SH-SY5Y (cell line): Measurements from ENCODE around the gene TMEM143.

Experiments
- GATA2 ChIP-seq: IDR thresholded peaks from 2 replicates; pipeline ENCODE4 v1.6.1; 2011; ENCODE audit warnings: mild to moderate bottlenecking, low read depth, low read length
- GATA3 ChIP-seq: IDR thresholded peaks from 2 replicates; pipeline ENCODE4 v1.6.1; 2011; ENCODE audit warnings: low read depth, mild to moderate bottlenecking, low read length, moderate library complexity

TMEM143 gene

DNA sequence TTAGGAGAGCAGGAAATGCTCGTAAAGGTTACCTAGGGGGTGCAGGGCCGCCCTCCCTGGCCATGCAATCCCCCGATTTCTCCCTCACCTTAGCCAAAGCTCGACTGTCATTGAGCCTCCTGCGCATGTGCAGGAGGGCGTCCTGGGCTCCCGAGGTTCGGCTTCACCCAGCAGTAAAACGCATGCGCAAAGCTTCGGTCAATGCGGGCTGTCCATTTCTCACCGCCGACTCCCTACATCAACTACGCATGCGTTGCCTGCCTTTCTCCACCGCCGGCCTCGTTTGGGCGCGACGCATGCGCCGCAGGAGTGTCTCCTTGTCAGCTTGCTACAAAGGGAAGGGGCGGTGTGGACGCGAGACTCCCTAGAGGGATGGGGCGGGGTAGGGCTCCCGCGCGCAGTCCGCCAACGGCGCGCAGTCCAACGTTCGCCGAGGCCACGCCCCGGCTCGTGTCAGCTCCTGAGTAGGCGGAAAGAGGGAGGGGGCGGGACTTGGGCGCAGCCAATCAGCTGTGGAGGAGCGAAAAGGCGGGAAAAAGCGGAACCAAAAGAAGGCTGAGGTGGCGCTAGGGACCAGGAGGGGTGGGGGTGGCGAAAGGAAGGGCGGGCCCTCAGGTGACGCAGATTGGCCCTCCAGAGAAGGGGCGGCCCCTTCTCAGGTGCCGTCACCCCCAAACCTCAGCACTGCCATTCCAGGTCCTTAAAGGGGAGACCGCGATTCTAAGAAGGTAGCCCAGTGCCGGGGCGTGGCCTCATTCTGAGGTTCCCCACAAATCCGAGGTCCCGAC is at the start of gene TMEM143, which contains the start of gene SYNGR4:
Gene TMEM143, minus strand, starts transcription at position 131 of the 788 bp plus-strand sequence. Its CDS starts 20 bp downstream, at position 111.
Gene SYNGR4, plus strand, starts transcription at position 558 of the 788 bp plus-strand sequence. CDS start 1,476 bp downstream, outside the sequence.
- TF ChIP-seq GATA3 (no peak), GATA2 (no peak)

DNA sequence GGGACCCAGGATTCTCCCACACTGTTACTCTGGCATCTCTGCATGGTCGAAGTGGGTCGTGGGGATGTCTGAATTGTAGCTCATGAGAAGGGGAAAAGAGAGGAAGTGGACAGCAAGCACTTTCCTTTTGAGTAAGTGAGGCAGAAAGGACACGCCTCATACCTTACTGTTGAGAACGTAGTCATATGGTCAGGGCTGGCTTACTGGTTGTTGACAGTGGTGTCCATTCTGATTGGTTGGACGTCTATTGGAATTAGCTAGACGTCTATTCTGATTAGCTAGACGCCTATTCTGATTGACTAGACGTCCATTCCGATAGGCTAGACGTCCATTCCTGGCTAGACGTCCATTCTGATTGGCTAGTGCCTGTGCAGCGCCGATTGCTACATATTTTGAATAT is 42.1 kb upstream of the TMEM143 start:
- TF ChIP-seq GATA3 (no peak), GATA2 (no peak)

- TF ChIP-seq GATA2 (no peak), GATA3 (no peak)
Measured at GRCh38 chr19:48405010-48405659, 41.4 kb upstream of the TMEM143 start.

GRCh38 chr19:48403606-48404005 is 39.9 kb upstream of the TMEM143 start:
- TF ChIP-seq GATA3 (no peak), GATA2 (no peak)

GRCh38 chr19:48401287-48401686 is 37.5 kb upstream of the TMEM143 start:
- TF ChIP-seq GATA3 (no peak), GATA2 (no peak)

- TF ChIP-seq GATA3 (no peak), GATA2 (no peak)
Measured at GRCh38 chr19:48400018-48400742, 36.4 kb upstream of the TMEM143 start.

GRCh38 chr19:48398375-48399235 is 34.9 kb upstream of the TMEM143 start:
- no peak for TF ChIP-seq GATA2

DNA sequence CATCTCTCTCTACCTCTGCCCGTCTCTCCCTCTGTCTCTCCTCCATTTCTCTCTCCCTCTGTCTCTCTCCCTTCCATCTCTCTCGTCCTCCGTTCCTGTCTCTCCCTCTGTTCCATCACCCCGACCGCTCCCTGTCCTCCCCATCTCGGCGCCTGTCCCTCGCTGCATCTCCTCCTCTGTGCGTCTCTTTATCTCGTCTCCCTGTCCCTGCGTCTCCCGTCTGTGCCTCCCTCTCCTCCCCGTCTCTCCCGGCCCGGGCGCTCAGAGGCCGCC is 34.3 kb upstream of the TMEM143 start:
- TF ChIP-seq GATA2 = no peak
- no peak for TF ChIP-seq GATA3

DNA sequence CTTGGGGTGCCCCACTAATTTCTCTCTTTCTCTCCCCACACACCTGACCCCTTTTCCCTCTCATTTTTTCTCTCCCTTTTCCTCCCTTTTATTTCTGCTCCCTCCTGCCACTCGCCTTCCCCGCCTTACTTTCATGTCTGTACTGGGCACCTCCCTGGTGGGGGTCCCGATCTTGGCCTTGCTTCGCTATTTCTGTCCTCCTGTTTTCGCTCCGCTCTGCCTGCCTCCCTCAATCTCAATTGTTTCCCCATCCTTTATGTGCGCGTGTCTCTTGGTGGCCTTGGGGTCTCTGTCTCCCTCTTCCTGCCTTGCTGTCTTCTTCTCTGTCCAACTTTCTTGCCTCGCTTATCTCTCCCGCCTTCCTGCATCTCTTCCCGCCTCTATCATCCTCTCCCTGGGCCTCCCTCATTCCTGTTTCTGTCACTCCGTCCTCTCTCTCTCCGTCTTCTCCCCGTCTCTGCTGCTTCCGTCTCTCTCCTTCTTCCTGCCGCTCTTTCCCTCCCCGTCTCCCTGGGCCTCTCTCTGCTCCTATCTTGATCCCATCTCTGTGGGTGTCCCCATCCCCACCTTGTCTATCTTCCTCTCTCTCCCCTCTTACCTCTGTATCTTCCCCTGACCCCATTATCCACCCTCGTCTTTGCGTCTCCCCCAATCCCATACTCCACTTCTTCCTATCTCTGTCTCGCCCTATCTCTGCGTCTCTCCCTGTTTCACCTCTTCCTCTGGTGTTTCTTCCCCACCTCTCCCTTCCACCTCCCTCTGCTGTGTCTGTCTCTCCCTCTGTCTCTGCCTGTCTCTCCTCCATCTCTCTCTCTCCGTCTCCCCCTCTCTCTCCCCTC is 33.7 kb upstream of the TMEM143 start:
- TF ChIP-seq GATA2 (no peak), GATA3 (no peak)

DNA sequence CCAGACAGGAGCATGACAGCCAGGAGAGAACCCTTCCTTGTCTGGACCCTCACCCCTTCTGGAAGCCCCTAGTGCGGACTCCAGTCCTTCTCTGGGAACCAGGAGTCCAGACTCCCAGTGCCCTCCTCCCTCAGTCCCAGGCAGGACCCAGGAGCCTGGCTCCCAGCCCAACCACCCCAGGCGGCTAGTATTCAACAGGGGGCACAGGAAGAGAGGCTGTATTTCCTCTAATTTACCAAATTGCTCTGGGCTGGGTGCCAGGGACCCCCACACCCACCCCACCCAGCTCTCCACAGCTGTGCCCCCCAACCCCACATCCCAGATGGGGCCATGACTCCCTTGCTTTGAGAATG is 33.1 kb upstream of the TMEM143 start:
- TF ChIP-seq GATA2 (no peak), GATA3 (no peak)

- TF ChIP-seq GATA3 (no peak), GATA2 (no peak)
Measured at GRCh38 chr19:48396016-48396823, 32.5 kb upstream of the TMEM143 start.

DNA sequence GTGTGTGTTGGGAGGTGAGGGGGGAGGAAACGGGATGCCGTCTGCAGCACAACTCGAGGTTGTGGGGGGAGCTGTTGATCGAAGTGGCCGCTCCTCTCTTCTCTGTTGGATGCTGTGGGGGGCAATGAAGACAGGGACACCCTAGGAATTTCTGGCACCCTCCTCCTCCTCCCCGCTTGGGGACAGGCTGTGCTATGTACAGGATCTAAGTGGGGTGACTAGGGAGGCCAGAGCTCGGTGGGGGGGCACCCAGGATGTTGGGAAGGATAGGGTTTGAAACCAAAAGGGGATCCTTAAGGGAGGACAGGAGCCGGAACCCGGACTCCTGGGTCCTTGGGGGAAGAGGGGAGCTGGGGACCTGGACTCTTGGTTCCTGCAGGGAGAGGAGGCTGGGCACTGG is 31.8 kb upstream of the TMEM143 start:
- TF ChIP-seq GATA2 (no peak), GATA3 (no peak)
